Testis (tissue), 3 donors: ENCODE measurements around the gene LSM14A. TPM values are rescaled to one million over a fixed set of nuclear protein-coding genes. Genes with fewer than 3 reads are reported as not detected.

Source experiments
- DNase-seq: peaks from one replicate; pipeline ENCODE4 v3.0.0-alpha.2; 2019
- H3K27ac ChIP-seq, 2 donors: fragments of 200-600 bp; sonication (generic); one replicate each; pipeline ENCODE4 v1.5.1; 2019
- H3K27me3 ChIP-seq: fragments of 200-600 bp; sonication (generic); one replicate; pipeline ENCODE4 v1.5.1; 2019
- H3K36me3 ChIP-seq: fragments of 200-600 bp; sonication (generic); one replicate; pipeline ENCODE4 v1.5.1; 2017; ENCODE audit warnings: low read depth; ENCODE audit errors: missing control alignments
- H3K4me1 ChIP-seq: fragments of 200-600 bp; sonication (generic); one replicate; pipeline ENCODE4 v1.5.1; 2019
- H3K4me3 ChIP-seq, 2 donors: fragments of 200-600 bp; sonication (generic); one replicate each; pipeline ENCODE4 v1.5.1; 2017 to 2019
- H3K9me3 ChIP-seq: fragments of 200-600 bp; sonication (generic); one replicate; pipeline ENCODE4 v1.5.1; 2017
- CTCF ChIP-seq, 3 experiments: fragments of 450-650 bp in 2 of 3; fragments of 200-600 bp in 1 of 3; sonication (generic) in 1 of 3; IDR thresholded peaks; one replicate each; pipeline ENCODE4 v1.5.1; 2016 to 2019; ENCODE audit warnings: antibody characterized with exemption in 3 of 3, mild to moderate bottlenecking in 2 of 3, moderate library complexity in 1 of 3
- POLR2A ChIP-seq: fragments of 450-650 bp; IDR thresholded peaks from one replicate; pipeline ENCODE4 v1.6.1; 2017; ENCODE audit warnings: antibody characterized with exemption, mild to moderate bottlenecking, moderate library complexity
- WGBS, 2 donors: methylation state at CpG; one replicate each; pipeline ENCODE4 v1.1.5; 2018; 5-methylcytosine and 5-hydroxymethylcytosine counted together
- intact Hi-C: fragments of 100-400 bp; cut with DNase I; formaldehyde crosslinking; loops from one replicate; pipeline ENCODE4 v1.15.1; 2023; ENCODE audit warnings: low total_unique reads
- polyA plus RNA-seq: library from polyadenylated mRNA; stranded (reverse); fragments of 350-450 nt; fragmentation: Illumina TruSeq; extraction: RNeasy Lipid Tissue Mini Kit (QIAGEN cat#74804); gene quantifications from one replicate; pipeline ENCODE4 v1.2.3, GENCODE V29; 2014; ENCODE audit warnings: low read depth, low replicate concordance; ENCODE audit not compliant: insufficient read depth
- total RNA-seq, 2 donors: library from RNA; depleted of rRNA; stranded (reverse); fragments of >200 nt; gene quantifications; one replicate each; pipeline ENCODE4 v1.2.3, GENCODE V29; 2016

LSM14A gene
- total and polyA plus RNA-seq, 3 donors from 2014 or later: 122 to 192 (median 174) TPM

GRCh38 chr19:34178274-34178610 is 5.9 kb downstream of the LSM14A start:
- Histone ChIP-seq H3K27ac (no peak overlapping the region), H3K4me1 (peaks cover 58% of the 10 kb centered on the region), H3K4me3 (no peak overlapping the region), H3K9me3 (no peaks in the 10 kb centered on the region), H3K36me3 (no peaks in the 10 kb centered on the region), H3K27me3 (no peaks in the 10 kb centered on the region)
- TF ChIP-seq POLR2A (no peak), CTCF (IDR thresholded peaks at IDR 0.05) (no peak)
- whole genome bisulfite sequencing, 2 donors: 68 to 71% methylated on average over 2 of the region's 2 CpGs
- intact Hi-C loops: no loop called here
- DNase-seq: no peak

- no peaks in the 10 kb centered on the region for H3K9me3 ChIP-seq
- H3K27ac ChIP-seq: peak overlapping the region; percentile 9 to 16
- H3K4me3 ChIP-seq: no peak overlapping the region
- TF ChIP-seq POLR2A (no peak), CTCF (IDR thresholded peaks at IDR 0.05) (no peak)
- 59 to 61% methylated on average over 2 of the region's 2 CpGs for WGBS, 2 donors
- no peaks in the 10 kb centered on the region for H3K27me3 ChIP-seq
- peaks cover 61% of the 10 kb centered on the region for H3K4me1 ChIP-seq
- intact Hi-C loops: no loop called here
- H3K36me3 ChIP-seq: no peaks in the 10 kb centered on the region
- no peak for DNase-seq
Observed at GRCh38 chr19:34179066-34179465, 6.8 kb downstream of the LSM14A start.

- no peak for TF ChIP-seq CTCF (IDR thresholded peaks at IDR 0.05)
- TF ChIP-seq POLR2A: no peak
- H3K4me3 ChIP-seq: no peak overlapping the region
- no peaks in the 10 kb centered on the region for H3K36me3 ChIP-seq
- peaks cover 59% of the 10 kb centered on the region for H3K4me1 ChIP-seq
- WGBS, 2 donors: 83 to 94% methylated on average over 2 of the region's 2 CpGs
- no peaks in the 10 kb centered on the region for H3K9me3 ChIP-seq
- peak overlapping the region in 1 of 2 donors; percentile 13 for H3K27ac ChIP-seq
- H3K27me3 ChIP-seq: no peaks in the 10 kb centered on the region
- intact Hi-C loops: no loop called here
- no peak for DNase-seq
Observed at GRCh38 chr19:34180273-34180672, 8.0 kb downstream of the LSM14A start.

GRCh38 chr19:34180709-34181108 is 8.4 kb downstream of the LSM14A start:
- Histone ChIP-seq H3K27me3 (no peaks in the 10 kb centered on the region), H3K36me3 (no peaks in the 10 kb centered on the region), H3K4me3 (no peak overlapping the region), H3K27ac (no peak overlapping the region), H3K9me3 (no peaks in the 10 kb centered on the region), H3K4me1 (peaks cover 59% of the 10 kb centered on the region)
- no peak for DNase-seq
- intact Hi-C loops: no loop called here
- no peak for TF ChIP-seq POLR2A
- 89 to 93% methylated on average over 5 of the region's 5 CpGs for WGBS, 2 donors

- intact Hi-C loops: no loop called here
- H3K27me3 ChIP-seq: no peaks in the 10 kb centered on the region
- no peaks in the 10 kb centered on the region for H3K36me3 ChIP-seq
- H3K9me3 ChIP-seq: no peaks in the 10 kb centered on the region
- TF ChIP-seq POLR2A: no peak
- no peak for DNase-seq
- no peak overlapping the region for H3K4me3 ChIP-seq
- WGBS, 2 donors: 68 to 81% methylated on average over 5 of the region's 5 CpGs
- no peak overlapping the region for H3K27ac ChIP-seq
- peaks cover 53% of the 10 kb centered on the region for H3K4me1 ChIP-seq
Observed at GRCh38 chr19:34181111-34181864, 9.0 kb downstream of the LSM14A start.

GRCh38 chr19:34182125-34182524 is 9.8 kb downstream of the LSM14A start:
- Histone ChIP-seq H3K36me3 (no peaks in the 10 kb centered on the region), H3K4me3 (no peak overlapping the region), H3K9me3 (no peaks in the 10 kb centered on the region), H3K27ac (no peak overlapping the region), H3K27me3 (no peaks in the 10 kb centered on the region), H3K4me1 (peaks cover 52% of the 10 kb centered on the region)
- no peak for DNase-seq
- intact Hi-C loops: no loop called here
- TF ChIP-seq CTCF (IDR thresholded peaks at IDR 0.05) (no peak), POLR2A (no peak)
